ENCODE measurements around the gene ATP6V0E1. TPM values are rescaled to one million over a fixed set of nuclear protein-coding genes. Genes with fewer than 3 reads are reported as not detected.

Gene ATP6V0E1
- total and polyA plus RNA-seq, 2 donors (not counting 3 experiments of a cell fraction or from before 2014, with no cell fraction given) = 217 to 278 TPM

DNA sequence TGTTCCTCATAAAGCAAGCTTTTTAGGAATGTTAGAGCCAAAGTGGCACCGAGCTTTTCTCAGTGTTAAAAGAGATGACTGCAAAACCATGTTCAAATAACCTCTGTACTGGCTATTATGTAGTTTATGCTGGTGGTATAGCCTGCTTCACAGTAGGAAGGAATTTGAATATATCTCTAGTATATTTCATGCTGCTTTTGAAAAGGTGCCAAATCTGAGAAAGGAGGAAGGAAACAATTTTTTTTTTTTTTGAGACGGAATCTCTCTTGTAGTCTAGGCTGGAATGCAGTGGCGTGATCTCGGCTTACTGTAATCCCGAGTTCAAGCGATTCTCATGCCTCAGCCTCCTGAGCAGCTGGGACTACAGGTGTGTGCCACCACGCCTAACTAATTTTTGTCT, 86.1 kb downstream of the ATP6V0E1 start:
- H3K9me1 ChIP-seq (replicated peaks; ENCODE audit: control insufficient read depth, extremely low read depth, insufficient read depth, low read length) = no peaks in the 10 kb centered on the region
- BruUV-seq (replicated peaks) = no TSS peak
- intact Hi-C loops (cut with micrococcal nuclease) (no loop called here), dilution Hi-C loops (cut with MboI; ENCODE audit: extremely low pct_ligation_motif_present, low sequenced_read_pairs) (no loop called here)
- no peak overlapping the region for H3K4me3 ChIP-seq (replicated peaks in 1 of 3; ENCODE audit: insufficient read depth in 1 of 3, low read depth in 1 of 3, low read length in 3 of 3)
- POLR2A ChIA-PET = no interaction called here
- H3K9ac ChIP-seq (replicated peaks; ENCODE audit: extremely low read depth, insufficient read depth, low read length) = no peak overlapping the region
- H2AFZ ChIP-seq (ENCODE audit: low read depth, low read length) = no peak overlapping the region
- H3K4me1 ChIP-seq (ENCODE audit: control insufficient read depth, extremely low read depth, insufficient read depth, low read length) = no peaks in the 10 kb centered on the region
- no peak for TF ChIP-seq POLR2A (IDR thresholded peaks at IDR 0.05; ENCODE audit: low read depth, low read length)
- TF ChIP-seq, protein P1, sequence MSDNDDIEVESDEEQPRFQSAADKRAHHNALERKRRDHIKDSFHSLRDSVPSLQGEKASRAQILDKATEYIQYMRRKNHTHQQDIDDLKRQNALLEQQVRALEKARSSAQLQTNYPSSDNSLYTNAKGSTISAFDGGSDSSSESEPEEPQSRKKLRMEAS (IDR thresholded peaks at IDR 0.05; ENCODE audit: insufficient read depth, insufficient read length) = no peak
- TF ChIP-seq EZH2 (IDR thresholded peaks at IDR 0.05; ENCODE audit: borderline replicate concordance, low read depth, low read length, severe bottlenecking) = no peak
- TF ChIP-seq GATA2 (IDR thresholded peaks at IDR 0.05; ENCODE audit: insufficient read depth, insufficient read length, low read depth, low read length) = no peak
- TF ChIP-seq POLR2AphosphoS5 (IDR thresholded peaks at IDR 0.05; ENCODE audit: insufficient read depth, low read depth, low read length) = no peak
- TF ChIP-seq FOS (IDR thresholded peaks at IDR 0.05; ENCODE audit: borderline replicate concordance, insufficient read depth, low read length) = no peak
- no peak for TF ChIP-seq JUN (IDR thresholded peaks at IDR 0.05; ENCODE audit: borderline replicate concordance, insufficient read depth, insufficient read length, low read depth)
- TF ChIP-seq, protein P2, sequence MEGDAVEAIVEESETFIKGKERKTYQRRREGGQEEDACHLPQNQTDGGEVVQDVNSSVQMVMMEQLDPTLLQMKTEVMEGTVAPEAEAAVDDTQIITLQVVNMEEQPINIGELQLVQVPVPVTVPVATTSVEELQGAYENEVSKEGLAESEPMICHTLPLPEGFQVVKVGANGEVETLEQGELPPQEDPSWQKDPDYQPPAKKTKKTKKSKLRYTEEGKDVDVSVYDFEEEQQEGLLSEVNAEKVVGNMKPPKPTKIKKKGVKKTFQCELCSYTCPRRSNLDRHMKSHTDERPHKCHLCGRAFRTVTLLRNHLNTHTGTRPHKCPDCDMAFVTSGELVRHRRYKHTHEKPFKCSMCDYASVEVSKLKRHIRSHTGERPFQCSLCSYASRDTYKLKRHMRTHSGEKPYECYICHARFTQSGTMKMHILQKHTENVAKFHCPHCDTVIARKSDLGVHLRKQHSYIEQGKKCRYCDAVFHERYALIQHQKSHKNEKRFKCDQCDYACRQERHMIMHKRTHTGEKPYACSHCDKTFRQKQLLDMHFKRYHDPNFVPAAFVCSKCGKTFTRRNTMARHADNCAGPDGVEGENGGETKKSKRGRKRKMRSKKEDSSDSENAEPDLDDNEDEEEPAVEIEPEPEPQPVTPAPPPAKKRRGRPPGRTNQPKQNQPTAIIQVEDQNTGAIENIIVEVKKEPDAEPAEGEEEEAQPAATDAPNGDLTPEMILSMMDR (IDR thresholded peaks at IDR 0.05; ENCODE audit: extremely low read depth in 1 of 2, insufficient read depth in 1 of 2, low read depth in 1 of 2, low read length in 2 of 2) = no peak
- no peak for TF ChIP-seq MYC (IDR thresholded peaks at IDR 0.05; ENCODE audit: low read depth, low read length)
- no peak for FAIRE-seq
- H4K20me1 ChIP-seq (replicated peaks; ENCODE audit: control insufficient read depth, extremely low read depth, insufficient read depth, low read length) = no peaks in the 10 kb centered on the region
- CTCF ChIA-PET = no interaction called here
- H3K4me2 ChIP-seq (ENCODE audit: insufficient read depth, low read length) = no peak overlapping the region
- H3K79me2 ChIP-seq (ENCODE audit: control insufficient read depth, insufficient read depth, low read length) = no peaks in the 10 kb centered on the region
- no peaks in the 10 kb centered on the region for H3K27me3 ChIP-seq (ENCODE audit: control insufficient read depth in 2 of 2, insufficient read depth in 2 of 2, low read length in 2 of 2)
- H3K9me3 ChIP-seq (replicated peaks; ENCODE audit: control insufficient read depth, insufficient read depth, low read length) = no peaks in the 10 kb centered on the region
- H3K36me3 ChIP-seq (ENCODE audit: control insufficient read depth in 2 of 2, extremely low read depth in 1 of 2, insufficient read depth in 2 of 2, low read length in 2 of 2) = no peaks in the 10 kb centered on the region
- H3K27ac ChIP-seq (ENCODE audit: insufficient read depth, low read depth, low read length) = no peak overlapping the region
- peak; percentile 51 for DNase-seq (ENCODE audit: low read depth, low spot score)

All from endothelial cell of umbilical vein (primary cell).